Measurements from ENCODE around the gene STOML1.

Gene STOML1

DNA sequence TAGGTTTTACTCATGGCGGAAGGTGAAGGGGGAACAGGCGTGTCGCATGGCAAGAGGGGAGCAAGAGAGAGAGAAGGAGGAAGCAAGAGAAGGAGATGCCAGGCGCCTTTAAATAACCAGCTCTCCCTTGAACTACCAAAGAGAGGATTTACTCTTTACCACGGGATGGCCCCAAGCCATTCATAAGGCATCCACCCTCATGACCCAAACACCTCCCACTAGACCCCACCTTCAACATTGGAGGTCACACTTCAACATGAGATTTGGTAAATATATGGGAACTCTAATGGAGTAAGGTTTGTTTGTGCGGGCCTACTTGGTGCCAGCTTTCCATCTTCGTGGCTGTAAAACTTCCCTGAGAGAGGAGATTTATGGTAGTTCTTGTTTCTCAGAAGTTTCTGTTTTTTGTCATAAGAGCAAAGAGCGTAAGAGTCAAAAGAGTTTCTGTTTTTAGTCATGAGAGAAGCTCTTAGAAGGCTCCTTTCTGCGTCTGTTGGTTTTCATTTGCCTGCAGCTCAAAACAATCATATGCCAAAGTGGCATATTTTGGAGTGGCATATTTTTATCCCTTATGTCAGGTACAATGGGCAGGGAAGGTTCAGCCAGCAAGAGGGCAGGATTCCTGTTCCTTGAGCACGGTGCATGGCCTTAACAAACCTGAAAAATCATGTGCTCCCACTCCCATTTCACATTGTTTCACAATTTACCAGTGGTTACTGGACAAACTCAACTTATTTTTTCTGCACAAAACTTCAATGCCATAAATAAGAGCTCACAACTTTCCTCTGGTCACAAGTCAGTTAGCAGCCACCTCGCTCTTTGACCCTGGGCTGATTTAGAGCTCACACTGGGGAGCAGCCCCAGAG, 14.9 kb upstream of the STOML1 start:
- TF ChIP-seq TAF1 (IDR thresholded peaks at IDR 0.05; ENCODE audit: borderline replicate concordance, insufficient read depth, low read length): no peak
- TF ChIP-seq POLR2AphosphoS5 (IDR thresholded peaks at IDR 0.05; ENCODE audit: low read depth, low read length): no peak
- TF ChIP-seq FOXP2 (optimal IDR thresholded peaks at IDR 0.05; ENCODE audit: borderline replicate concordance, extremely low read depth, extremely low read length, insufficient read depth): no peak
- TF ChIP-seq, protein P1, sequence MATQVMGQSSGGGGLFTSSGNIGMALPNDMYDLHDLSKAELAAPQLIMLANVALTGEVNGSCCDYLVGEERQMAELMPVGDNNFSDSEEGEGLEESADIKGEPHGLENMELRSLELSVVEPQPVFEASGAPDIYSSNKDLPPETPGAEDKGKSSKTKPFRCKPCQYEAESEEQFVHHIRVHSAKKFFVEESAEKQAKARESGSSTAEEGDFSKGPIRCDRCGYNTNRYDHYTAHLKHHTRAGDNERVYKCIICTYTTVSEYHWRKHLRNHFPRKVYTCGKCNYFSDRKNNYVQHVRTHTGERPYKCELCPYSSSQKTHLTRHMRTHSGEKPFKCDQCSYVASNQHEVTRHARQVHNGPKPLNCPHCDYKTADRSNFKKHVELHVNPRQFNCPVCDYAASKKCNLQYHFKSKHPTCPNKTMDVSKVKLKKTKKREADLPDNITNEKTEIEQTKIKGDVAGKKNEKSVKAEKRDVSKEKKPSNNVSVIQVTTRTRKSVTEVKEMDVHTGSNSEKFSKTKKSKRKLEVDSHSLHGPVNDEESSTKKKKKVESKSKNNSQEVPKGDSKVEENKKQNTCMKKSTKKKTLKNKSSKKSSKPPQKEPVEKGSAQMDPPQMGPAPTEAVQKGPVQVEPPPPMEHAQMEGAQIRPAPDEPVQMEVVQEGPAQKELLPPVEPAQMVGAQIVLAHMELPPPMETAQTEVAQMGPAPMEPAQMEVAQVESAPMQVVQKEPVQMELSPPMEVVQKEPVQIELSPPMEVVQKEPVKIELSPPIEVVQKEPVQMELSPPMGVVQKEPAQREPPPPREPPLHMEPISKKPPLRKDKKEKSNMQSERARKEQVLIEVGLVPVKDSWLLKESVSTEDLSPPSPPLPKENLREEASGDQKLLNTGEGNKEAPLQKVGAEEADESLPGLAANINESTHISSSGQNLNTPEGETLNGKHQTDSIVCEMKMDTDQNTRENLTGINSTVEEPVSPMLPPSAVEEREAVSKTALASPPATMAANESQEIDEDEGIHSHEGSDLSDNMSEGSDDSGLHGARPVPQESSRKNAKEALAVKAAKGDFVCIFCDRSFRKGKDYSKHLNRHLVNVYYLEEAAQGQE (IDR thresholded peaks at IDR 0.05; ENCODE audit: insufficient read depth in 1 of 2, low read depth in 2 of 2, low read length in 2 of 2): no peak
- no peak for TF ChIP-seq SIN3A (IDR thresholded peaks at IDR 0.05; ENCODE audit: borderline replicate concordance, insufficient read depth, low read length)

GRCh38 chr15:73997986-73998385, 5.9 kb upstream of the STOML1 start:
- TF ChIP-seq SIN3A (IDR thresholded peaks at IDR 0.05; ENCODE audit: borderline replicate concordance, insufficient read depth, low read length) (no peak), POLR2AphosphoS5 (IDR thresholded peaks at IDR 0.05; ENCODE audit: low read depth, low read length) (no peak), FOXP2 (optimal IDR thresholded peaks at IDR 0.05; ENCODE audit: borderline replicate concordance, extremely low read depth, extremely low read length, insufficient read depth) (no peak), TAF1 (IDR thresholded peaks at IDR 0.05; ENCODE audit: borderline replicate concordance, insufficient read depth, low read length) (no peak)
- TF ChIP-seq, protein P1 (IDR thresholded peaks at IDR 0.05; ENCODE audit: insufficient read depth in 1 of 2, low read depth in 2 of 2, low read length in 2 of 2): no peak

DNA sequence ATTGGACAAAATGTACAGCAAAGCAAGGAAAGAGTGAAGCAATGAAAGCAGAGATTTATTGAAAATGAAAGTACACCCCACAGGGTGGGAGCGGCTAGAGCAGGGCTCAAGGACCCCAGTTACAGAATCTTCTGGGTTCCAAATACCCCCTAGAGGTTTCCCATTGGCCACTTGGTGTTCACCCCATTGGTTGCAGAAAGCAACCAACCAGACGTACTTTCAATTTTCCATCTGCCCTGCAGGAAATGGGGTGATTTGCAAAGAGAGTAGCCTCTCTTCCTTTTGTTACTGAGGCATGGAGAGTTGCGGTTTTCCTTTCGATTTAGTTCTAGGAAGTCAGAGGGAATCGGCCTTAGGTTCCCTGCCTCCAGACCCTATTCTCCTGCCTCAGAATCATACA, 4.8 kb upstream of the STOML1 start:
- TF ChIP-seq SIN3A (IDR thresholded peaks at IDR 0.05; ENCODE audit: borderline replicate concordance, insufficient read depth, low read length) (no peak), TAF1 (IDR thresholded peaks at IDR 0.05; ENCODE audit: borderline replicate concordance, insufficient read depth, low read length) (no peak), FOXP2 (optimal IDR thresholded peaks at IDR 0.05; ENCODE audit: borderline replicate concordance, extremely low read depth, extremely low read length, insufficient read depth) (no peak), POLR2AphosphoS5 (IDR thresholded peaks at IDR 0.05; ENCODE audit: low read depth, low read length) (no peak)
- TF ChIP-seq, protein P1 (IDR thresholded peaks at IDR 0.05; ENCODE audit: insufficient read depth in 1 of 2, low read depth in 2 of 2, low read length in 2 of 2): no peak

DNA sequence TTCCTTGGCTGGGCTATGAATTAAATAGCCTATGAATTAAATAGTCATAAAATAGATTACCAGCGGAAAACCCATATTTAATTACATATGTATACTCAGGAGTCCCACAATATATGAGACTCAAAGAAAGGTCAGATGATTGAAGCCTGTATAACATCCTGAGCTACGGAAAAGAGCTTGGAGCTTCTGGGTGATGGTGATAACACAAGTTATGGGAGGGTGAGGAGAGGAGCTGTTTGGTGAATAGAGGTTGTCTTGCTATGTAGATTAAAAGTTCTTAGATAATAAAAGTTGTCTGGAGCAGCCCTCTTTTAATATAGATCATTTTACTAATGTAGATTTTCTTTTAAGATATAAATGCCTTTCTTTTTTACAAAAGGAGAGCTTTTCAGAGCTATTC, 4.2 kb upstream of the STOML1 start:
- TF ChIP-seq FOXP2 (optimal IDR thresholded peaks at IDR 0.05; ENCODE audit: borderline replicate concordance, extremely low read depth, extremely low read length, insufficient read depth) (no peak), SIN3A (IDR thresholded peaks at IDR 0.05; ENCODE audit: borderline replicate concordance, insufficient read depth, low read length) (no peak), TAF1 (IDR thresholded peaks at IDR 0.05; ENCODE audit: borderline replicate concordance, insufficient read depth, low read length) (no peak), POLR2AphosphoS5 (IDR thresholded peaks at IDR 0.05; ENCODE audit: low read depth, low read length) (no peak)
- TF ChIP-seq, protein P1 (IDR thresholded peaks at IDR 0.05; ENCODE audit: insufficient read depth in 1 of 2, low read depth in 2 of 2, low read length in 2 of 2): no peak

All from PFSK-1 (cell line).